Uterus (tissue), 2 donors: ENCODE measurements around the gene PPT1.

Experiments used
- POLR2A ChIP-seq, 2 donors: fragments of 450-650 bp; IDR thresholded peaks; one replicate each; pipeline ENCODE4 v1.6.1; 2016; ENCODE audit warnings: antibody characterized with exemption in 2 of 2, mild to moderate bottlenecking in 1 of 2, moderate library complexity in 1 of 2
- TF ChIP-seq, protein P1 (sequence below), 4 experiments: fragments of 200-600 bp in 2 of 4; fragments of 450-650 bp in 2 of 4; sonication (generic) in 2 of 4; IDR thresholded peaks; one replicate each; pipeline ENCODE4 v1.5.1; 2016 to 2019; ENCODE audit warnings: antibody characterized with exemption in 4 of 4, mild to moderate bottlenecking in 2 of 4, moderate library complexity in 1 of 4

DNA sequence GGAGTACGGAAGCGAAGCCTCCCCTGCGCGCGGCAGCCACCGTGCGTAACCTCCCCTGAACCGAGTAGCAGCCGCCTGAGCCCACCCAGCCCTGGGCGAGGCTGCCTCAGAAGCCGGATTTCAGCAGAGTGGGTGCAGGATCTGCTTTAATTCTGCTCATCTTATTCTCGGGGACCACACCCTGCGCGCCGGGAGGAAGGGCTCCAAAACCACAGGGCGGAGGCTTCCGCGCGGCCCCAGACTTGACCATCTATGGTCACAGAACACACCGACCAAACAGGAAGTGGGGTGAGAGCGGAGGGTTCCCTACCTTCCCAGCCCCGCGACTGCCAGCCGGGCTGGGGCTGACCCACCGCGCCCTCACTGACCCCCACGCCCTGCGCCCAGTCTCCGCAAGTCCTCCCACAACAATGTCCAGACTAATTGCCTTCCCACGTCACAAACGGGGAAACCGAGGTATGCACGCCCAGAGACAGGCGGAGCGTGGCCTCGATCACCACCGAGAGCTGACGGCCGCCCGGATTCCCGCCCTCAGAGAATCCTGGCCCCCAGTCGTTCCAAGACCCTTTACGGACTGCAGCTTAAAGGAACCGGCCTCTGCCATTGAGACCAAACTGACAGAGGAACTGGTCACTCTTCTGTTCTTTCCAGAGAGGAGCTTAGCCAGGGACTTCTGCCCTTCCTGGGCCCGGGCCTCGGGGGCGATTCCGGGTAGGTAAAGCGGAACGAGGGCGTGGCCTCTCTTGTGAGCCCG is 57.1 kb downstream of the PPT1 start:
- TF ChIP-seq, protein P1, sequence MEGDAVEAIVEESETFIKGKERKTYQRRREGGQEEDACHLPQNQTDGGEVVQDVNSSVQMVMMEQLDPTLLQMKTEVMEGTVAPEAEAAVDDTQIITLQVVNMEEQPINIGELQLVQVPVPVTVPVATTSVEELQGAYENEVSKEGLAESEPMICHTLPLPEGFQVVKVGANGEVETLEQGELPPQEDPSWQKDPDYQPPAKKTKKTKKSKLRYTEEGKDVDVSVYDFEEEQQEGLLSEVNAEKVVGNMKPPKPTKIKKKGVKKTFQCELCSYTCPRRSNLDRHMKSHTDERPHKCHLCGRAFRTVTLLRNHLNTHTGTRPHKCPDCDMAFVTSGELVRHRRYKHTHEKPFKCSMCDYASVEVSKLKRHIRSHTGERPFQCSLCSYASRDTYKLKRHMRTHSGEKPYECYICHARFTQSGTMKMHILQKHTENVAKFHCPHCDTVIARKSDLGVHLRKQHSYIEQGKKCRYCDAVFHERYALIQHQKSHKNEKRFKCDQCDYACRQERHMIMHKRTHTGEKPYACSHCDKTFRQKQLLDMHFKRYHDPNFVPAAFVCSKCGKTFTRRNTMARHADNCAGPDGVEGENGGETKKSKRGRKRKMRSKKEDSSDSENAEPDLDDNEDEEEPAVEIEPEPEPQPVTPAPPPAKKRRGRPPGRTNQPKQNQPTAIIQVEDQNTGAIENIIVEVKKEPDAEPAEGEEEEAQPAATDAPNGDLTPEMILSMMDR (IDR thresholded peaks at IDR 0.05): no peak
- TF ChIP-seq POLR2A (IDR thresholded peaks at IDR 0.05): peak; percentile 78 to 97
